ENCODE data around the gene LIG1. TPM values are rescaled to one million over a fixed set of nuclear protein-coding genes. Genes with fewer than 3 reads are reported as not detected.

The LIG1 gene
- total RNA-seq, 2 donors from 2014 or later: 3.1 to 4.2 TPM

DNA sequence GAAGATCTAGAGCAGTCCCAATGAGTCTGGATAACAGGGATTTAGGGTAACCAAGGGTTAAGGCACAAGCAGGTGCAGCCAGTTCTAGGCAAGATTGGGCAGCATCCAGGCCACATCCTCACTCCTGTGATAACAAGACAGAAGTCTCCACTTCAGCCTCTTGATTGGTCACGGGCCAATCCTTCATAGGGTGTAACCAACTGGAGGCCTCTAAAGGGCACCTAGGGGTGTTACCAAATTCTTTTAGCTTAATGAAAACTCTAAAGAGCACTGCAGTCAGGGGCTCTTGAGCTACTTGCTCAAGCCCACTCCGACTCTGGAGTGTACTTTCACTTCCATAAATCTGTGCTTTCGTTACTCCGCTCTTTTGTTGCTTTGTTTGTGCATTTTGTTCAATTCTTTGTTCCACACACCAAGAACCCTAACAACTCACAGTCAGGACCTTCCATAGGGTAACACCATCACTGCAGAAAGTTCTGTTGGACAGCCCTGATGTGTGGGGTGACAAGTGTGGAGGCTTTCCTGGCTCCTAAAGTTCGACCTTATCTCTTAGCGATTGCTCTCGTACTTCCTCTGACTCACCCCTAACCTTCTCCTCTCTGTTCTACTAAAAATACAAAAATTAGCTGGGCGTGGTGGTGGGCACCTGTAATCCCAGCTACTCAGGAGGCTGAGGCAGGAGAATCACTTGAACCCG is 36.4 kb upstream of the LIG1 start:
- H3K36me3 ChIP-seq: peaks cover 8% of the 10 kb centered on the region
- no peak overlapping the region for H3K4me3 ChIP-seq
- no peaks in the 10 kb centered on the region for H3K27me3 ChIP-seq
- no peak overlapping the region for H3K27ac ChIP-seq
- H3K4me1 ChIP-seq: peaks cover 0 to 15% of the 10 kb centered on the region in 2 donors
- no peaks in the 10 kb centered on the region for H3K9me3 ChIP-seq
- peak; percentile 53 for DNase-seq (ENCODE audit: low spot score)
- TF ChIP-seq, protein P1, sequence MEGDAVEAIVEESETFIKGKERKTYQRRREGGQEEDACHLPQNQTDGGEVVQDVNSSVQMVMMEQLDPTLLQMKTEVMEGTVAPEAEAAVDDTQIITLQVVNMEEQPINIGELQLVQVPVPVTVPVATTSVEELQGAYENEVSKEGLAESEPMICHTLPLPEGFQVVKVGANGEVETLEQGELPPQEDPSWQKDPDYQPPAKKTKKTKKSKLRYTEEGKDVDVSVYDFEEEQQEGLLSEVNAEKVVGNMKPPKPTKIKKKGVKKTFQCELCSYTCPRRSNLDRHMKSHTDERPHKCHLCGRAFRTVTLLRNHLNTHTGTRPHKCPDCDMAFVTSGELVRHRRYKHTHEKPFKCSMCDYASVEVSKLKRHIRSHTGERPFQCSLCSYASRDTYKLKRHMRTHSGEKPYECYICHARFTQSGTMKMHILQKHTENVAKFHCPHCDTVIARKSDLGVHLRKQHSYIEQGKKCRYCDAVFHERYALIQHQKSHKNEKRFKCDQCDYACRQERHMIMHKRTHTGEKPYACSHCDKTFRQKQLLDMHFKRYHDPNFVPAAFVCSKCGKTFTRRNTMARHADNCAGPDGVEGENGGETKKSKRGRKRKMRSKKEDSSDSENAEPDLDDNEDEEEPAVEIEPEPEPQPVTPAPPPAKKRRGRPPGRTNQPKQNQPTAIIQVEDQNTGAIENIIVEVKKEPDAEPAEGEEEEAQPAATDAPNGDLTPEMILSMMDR (IDR thresholded peaks at IDR 0.05): no peak

DNA sequence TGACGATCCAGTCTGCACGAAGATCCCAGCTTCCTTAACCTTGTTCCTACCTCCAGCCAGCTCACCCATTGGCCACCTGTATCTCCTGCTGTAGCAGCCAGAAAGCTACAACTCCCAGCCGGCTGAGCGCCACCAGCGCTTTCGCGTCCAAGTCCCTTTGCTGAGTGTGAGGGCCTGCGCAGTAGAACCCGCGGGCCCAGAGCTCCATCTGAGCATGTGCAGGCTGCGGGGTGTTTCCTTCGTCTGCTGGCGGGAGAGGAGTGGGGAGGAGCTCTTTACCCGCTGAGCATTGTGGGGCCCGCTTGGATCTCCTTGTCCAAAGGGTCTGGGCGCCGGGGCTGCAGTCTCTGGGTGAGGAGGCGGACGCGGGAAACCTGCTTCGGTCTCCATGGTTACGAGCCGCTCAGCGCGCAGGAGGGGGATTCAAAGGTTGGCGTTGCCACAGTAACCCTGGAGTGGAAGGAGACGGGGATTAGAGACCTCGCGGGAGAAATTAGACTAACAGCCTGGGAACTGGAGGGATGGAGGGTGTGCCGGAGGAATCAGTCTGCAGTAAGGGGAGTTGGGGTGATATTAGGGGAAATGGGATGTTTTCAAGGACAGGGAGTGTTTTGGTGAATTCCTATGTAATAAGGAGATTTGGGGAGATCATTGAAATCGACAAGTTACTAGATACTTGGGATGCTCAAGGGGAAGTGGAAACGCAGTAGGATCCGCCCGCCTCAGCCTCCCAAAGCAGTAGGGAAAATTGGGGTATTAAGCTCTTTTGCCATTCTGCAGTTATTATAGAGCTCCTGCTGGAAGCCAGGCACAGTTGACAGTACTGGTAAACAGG is 33.9 kb upstream of the LIG1 start:
- H3K36me3 ChIP-seq: no peaks in the 10 kb centered on the region
- TF ChIP-seq, protein P1 (IDR thresholded peaks at IDR 0.05): no peak
- H3K9me3 ChIP-seq: no peaks in the 10 kb centered on the region
- peak; percentile 92 for DNase-seq (ENCODE audit: low spot score)
- peak overlapping the region; percentile 65 to 71 for H3K27ac ChIP-seq
- peak overlapping the region; percentile 65 to 72 for H3K4me3 ChIP-seq
- H3K4me1 ChIP-seq: peaks cover 0 to 15% of the 10 kb centered on the region in 2 donors
- no peaks in the 10 kb centered on the region for H3K27me3 ChIP-seq

DNA sequence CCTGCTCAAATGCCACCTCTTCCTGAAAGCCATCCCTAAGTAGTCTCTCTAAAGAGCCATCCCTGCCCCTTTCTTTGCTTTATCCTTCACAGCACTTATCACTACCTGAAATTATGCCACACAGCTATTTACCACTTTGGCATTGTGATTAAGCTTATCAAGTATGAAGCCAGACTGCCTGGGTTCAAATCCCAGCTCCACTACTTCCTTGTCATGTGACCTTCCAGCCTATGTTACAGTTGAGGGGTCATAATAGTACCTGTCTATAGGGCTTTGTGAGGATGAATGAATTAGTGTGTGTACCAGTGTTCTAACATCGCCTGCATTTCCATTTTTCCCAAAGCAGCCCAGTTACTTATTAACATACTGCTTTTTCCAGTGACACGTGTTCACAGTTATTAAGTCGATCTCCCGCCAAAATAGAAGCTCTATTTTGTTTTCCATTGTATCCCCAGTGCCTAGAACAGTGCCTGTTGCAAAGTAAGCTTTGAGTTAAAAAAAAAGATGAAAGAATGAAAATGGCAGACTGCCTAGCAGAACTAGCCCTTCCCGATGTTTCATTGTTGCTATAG is 33.2 kb upstream of the LIG1 start:
- H3K4me1 ChIP-seq: peaks cover 0 to 15% of the 10 kb centered on the region in 2 donors
- no peaks in the 10 kb centered on the region for H3K27me3 ChIP-seq
- H3K4me3 ChIP-seq: peak overlapping the region; percentile 65 to 72
- peak overlapping the region; percentile 65 to 71 for H3K27ac ChIP-seq
- TF ChIP-seq, protein P1 (IDR thresholded peaks at IDR 0.05): no peak
- H3K9me3 ChIP-seq: no peaks in the 10 kb centered on the region
- peak; percentile 26 for DNase-seq (ENCODE audit: low spot score)
- H3K36me3 ChIP-seq: no peaks in the 10 kb centered on the region

DNA sequence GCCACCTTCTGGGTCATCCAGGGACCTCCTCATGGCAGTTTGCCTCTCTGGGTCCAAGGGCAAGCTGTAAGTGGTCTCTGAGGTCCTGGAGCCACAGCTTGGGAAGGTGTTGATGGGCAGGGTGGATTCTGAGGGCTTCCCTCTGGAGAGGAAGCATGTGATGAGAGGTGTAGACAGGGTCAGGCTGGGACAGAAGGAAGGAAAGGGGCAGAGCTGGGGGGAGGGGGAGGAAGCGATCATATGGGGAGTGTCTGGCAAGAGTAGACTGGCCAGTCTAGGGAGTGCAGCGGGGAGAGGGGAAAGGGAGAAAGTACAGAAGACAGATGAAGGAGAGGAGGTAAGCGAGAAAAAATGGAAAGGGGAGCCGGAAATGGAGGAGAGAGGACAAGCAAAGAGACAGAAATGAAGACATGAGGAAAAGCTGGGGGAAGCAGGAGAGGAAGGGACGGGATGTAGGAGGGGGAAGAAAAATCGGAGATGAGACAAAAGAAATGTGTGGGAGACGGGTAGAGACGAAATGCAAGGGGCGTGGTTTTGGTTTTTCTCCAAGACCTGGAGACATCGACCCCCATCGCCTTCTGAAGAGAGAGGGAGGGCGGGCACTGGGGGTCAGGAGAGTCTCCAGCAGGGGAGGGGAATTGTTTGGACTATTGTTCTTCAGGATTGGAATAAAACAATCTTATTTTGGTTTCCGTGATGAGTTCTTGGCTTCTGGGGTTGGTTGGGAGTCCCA is 27.0 kb upstream of the LIG1 start:
- H3K9me3 ChIP-seq: no peaks in the 10 kb centered on the region
- TF ChIP-seq, protein P1 (IDR thresholded peaks at IDR 0.05): no peak
- H3K27ac ChIP-seq: no peak overlapping the region

DNA sequence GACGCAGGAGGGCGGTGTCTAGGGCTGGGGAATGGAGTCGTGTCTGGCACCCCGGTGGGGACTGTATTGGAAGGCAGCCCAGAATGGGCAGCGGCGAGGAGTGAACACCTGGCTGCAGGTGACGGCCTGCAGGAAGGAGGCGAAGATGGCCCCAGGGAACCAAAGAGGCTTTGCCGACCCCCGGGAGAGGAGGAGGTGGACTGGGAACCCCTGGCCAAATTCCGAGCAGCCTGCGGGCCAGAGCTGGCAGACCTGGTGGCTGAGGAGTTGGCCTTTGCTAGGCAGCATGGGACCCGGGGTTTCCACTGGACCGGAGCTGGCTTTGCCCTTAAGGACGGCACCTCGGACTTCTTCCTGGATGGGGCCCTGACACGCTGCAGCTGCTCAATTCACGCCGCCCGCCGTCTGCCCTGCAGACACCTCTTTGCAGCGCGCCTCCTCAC is 26.2 kb upstream of the LIG1 start:
- TF ChIP-seq, protein P1 (IDR thresholded peaks at IDR 0.05): no peak
- Histone ChIP-seq H3K27me3 (no peaks in the 10 kb centered on the region), H3K36me3 (no peaks in the 10 kb centered on the region), H3K9me3 (no peaks in the 10 kb centered on the region), H3K4me1 (peaks cover 0 to 14% of the 10 kb centered on the region in 2 donors), H3K4me3 (no peak overlapping the region), H3K27ac (no peak overlapping the region)
- DNase-seq (ENCODE audit: low spot score): no peak

More for the DNA sequence above, 27.0 kb upstream of the LIG1 start:
- H3K36me3 ChIP-seq: no peaks in the 10 kb centered on the region
- H3K4me1 ChIP-seq: peaks cover 0 to 14% of the 10 kb centered on the region in 2 donors
- no peaks in the 10 kb centered on the region for H3K27me3 ChIP-seq
- no peak overlapping the region for H3K4me3 ChIP-seq
- DNase-seq (ENCODE audit: low spot score): no peak
